Activated naive CD8-positive, alpha-beta T cell treated with anti-CD3 and anti-CD28 coated beads for 36 hours (primary cell): ENCODE measurements around the gene CBLL1. TPM values are rescaled to one million over a fixed set of nuclear protein-coding genes. Genes with fewer than 3 reads are reported as not detected.

Experiments used
- total RNA-seq, 2 experiments: library from RNA; stranded (reverse); gene quantifications; one replicate each; pipeline ENCODE4 v1.2.3, GENCODE V29; 2021

CBLL1 gene
- total RNA-seq, 2 experiments from 2014 or later, result 43.3 to 44.2 TPM

Other genes starting within 250 kb of the CBLL1 start
- 10 to 100 TPM; 29.6 TPM for gene COG5, start 180.2 kb upstream of the CBLL1 start, total RNA-seq
- gene DUS4L, start 180.2 kb upstream of the CBLL1 start, total RNA-seq, result 10 to 100 TPM; 14.5 to 15.3 TPM
- 10 to 100 TPM; 23.8 to 25.7 TPM for gene BCAP29, start 163.9 kb upstream of the CBLL1 start, total RNA-seq
- 1 to 10 TPM in 1 of 2 experiments, under 1 TPM in 1; 0.82 to 1.2 TPM for gene SLC26A4, start 83.3 kb upstream of the CBLL1 start, total RNA-seq
- not detected for gene SLC26A3, start 59.1 kb downstream of the CBLL1 start, total RNA-seq
- gene DLD, start 147.0 kb downstream of the CBLL1 start, total RNA-seq, result 100 to 1,000 TPM; 121 to 128 TPM